HG03196 (cell line): ENCODE data around the gene SFRP5.

Experiments
- ATAC-seq: cut with Tn5 transposase; IDR thresholded peaks from one replicate; pipeline ENCODE4 v1.9.1; 2021; ENCODE audit not compliant: unreplicated experiment

SFRP5 gene

DNA sequence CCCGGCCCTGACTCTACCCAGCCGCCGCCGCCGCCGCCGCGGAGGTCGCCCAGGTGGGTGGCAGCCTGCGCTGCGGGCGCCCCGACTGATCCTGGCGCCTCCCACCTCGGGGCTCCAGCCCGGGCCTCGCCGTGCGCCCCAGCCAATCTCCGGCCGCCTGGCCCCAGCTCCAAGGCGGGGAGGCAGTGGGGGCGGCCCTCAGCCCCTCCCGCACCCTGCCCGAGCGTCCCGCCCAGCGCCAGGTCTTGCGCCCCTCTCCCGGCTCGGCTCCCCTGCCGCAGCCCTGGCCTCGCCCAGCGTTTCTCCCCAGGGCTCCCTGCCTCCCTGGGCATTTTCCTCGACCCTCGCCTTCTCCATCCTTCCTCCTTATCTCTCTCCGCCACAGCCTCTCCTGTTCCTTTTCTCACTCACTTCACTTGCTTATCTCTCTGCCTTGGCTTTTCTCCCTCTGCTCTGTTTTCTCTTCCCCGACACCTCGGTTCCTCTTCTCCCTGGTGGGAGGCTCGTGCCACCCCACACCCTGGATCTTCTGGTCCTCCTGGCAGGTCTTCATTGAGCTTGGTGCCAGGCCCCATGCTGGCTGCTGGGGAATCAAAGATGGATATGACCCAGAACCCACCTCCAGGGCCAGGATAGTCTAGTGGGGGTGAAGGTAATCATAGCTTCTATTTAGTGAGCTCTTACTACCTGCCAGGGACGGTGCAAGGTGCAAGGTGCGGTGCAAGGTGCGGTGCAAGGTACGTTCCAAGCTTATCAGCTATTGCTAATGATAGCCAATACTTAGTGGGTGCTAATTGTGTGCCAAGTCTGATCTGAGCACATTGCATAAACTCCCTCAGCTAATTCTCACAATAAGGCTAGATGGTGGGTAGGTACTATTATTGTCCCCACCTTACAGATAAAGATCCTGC is at the start of gene SFRP5:
Gene SFRP5 (minus strand): TSS at position 87 of the 911 bp plus-strand sequence. CDS start 166 bp downstream, outside the sequence.
- no peak for ATAC-seq

DNA sequence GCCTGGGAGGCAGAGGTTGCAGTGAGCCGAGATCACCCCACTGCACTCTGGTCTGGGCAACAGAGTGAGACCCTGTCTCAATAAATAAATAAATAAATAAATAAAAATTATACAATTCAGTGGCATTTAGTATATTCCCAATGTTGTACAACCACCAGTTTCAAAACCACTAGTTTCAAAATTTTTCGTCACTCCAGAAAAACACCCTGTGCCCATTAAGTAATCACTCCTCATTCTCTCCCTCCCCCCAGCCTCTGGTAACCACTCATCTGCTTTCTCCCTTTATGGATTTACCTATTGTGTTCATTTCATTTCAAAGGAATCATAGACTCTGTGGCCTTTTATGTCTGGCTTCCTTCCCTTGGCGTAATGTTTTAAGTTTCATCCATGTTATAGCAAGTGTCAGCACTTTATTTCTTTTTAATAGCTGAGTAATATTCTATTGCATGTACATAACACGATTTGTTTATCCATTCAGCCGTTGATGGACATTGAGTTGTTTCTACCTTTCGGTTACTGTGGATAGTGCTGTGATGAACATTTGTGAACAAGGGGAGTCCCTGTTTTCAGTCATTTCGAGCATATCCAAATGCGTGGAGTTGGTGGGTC is 48.4 kb upstream of the SFRP5 start:
- no peak for ATAC-seq

DNA sequence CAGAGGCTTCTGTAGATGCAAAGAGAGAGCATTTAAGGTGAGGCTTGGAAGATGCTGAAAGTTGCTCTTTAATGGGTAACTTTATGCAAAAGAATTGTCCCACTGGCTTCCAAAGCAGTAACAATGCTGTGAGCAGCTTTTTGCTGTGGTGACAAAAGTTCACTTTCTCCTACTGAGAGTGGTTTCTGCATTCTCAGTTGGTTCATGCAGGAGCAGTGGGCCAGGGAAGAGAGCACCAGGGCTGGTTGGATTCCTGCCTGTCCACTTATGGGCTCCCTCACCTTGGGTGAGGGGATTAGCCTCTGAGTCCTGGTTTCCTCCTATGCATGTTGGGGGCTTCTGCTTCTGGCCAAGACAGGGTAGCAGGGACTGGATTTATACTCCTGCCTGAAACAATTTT is 46.8 kb upstream of the SFRP5 start:
- no peak for ATAC-seq

DNA sequence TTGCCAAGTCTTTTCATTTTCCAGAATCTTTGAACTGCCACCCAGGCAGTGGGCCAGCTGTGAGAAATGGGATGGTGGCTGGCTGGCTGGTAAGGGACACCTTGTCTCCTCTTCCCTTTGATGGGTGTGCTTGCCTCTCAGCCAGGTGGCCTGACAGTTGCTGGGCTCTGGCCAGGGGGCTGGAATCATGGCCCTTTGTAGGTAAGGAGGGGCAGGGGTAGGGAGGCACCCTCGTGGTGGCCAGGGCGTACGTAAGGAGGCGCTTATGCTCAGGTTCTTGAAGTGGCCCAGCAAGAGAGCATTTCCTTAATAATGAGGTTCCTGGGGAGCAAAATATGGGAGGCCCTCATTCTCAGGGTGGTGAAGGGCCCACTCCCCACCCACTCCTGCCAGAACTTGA is 44.8 kb upstream of the SFRP5 start:
- ATAC-seq: no peak

DNA sequence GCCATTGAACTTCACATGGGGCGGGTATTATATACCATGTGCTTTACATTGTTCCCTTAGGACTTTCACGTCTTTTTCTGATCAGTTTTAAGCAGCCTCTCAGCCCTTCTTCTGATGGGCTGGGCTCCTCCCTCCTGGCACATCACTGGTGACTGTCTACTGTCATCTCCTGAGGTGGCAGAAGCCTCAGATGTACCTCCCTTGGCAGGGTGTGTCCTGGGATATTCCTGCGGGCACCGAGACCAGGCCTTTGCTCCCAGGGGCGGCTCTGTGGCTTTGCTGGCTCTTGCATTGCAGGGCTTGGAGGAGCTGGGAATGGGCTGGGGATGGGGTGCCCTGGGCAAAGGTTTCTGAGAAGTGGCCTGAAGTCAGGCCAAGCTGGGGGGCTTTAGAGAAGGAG is 43.2 kb upstream of the SFRP5 start:
- no peak for ATAC-seq

DNA sequence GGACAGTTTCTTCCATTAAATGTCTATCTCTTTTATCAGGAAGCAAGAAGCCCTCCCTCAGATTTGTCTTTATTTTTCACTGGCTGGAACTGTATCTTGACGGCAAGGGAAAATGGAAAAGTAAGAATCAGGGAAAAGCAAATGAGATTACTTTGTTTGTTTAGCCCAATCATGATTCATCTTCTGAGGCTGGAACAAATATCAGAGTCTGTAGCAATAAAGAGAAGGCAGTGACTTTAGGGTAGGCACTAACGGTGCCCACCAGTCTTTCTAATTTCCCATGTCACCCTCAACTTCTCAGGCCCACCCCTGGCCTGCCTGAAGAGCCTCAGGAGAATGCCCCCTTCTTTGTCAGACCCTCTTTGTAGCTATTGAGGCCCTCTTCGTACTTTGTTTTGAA is 41.5 kb upstream of the SFRP5 start:
- ATAC-seq: no peak

- no peak for ATAC-seq
These were observed 40.9 kb upstream of the SFRP5 start for GRCh38 chr10:97812696-97813095.

DNA sequence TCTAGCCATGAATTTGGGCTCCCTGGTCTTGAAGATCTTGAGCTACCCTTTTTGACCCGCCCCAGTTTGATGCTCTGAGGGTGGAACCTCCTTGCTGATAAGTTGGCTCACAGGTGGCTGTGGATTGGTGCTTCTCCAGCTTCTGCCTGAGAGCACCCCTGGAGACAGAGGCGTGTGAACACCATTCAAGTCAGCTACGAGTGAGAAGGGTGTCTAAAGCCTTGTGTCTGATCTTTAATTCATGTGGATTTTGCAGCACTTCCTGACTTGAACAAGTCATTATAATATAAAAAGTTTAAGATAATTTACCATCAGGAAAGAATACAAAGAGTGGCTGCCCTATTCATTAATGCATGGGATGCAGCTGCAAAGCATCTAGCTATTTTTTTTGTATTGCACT is 40.2 kb upstream of the SFRP5 start:
- ATAC-seq: no peak

- no peak for ATAC-seq
These were observed 38.6 kb upstream of the SFRP5 start for GRCh38 chr10:97810446-97810845.

DNA sequence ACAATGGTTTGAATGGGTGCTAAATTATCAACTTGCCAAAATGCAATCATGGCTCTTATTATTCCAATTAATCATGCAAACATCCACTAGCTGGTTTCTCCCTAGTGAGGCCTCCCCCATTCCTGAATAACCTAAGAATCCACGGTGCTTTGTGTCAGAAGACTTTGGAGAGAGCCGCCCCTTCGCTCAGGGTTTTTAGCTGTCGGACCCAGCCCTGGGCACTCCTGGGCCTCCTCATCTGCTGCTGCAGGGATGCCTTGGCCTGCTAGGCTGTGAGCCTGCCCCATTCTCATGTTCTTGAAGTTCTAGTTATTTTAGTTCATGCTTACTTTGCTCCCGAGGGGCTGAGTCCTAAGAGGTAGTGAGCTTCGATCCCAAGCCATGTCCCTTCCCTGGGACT is 34.1 kb upstream of the SFRP5 start:
- no peak for ATAC-seq

DNA sequence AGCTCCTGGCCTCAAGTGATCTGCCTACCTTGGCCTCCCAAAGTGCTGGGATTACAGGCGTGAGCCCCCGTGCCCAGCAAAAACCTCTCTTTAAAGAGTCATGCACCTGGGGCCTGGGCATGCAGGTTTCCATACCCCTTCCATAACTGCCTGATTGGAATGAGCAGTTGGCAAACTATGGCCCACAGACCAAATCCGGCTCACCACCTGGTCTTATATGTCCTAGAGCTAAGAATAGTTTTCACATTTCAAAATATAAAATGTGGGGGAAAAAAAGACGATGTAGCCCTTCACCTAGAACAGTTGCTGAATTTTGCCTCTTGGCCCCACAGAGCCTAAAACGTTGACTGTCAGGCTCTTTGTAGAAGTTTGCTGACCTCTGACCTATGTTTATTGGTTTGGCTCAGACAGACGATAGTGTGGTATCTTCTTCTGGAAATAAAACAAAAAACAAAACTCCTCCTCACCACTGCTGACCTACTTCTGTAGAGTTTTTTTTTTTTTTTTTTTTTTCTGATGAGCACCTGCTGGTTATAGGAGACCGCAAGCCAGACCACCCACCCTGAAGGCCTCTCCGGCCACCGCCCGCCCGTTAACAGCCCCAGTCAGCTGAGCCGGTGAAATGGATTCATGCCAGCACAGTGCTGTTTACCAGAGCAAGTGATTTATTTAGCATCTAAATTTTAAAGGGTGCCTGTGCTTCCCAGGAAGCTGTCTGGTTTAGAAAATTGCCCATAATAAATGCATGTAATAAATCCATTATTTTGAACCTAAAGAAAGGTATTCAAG is 33.5 kb upstream of the SFRP5 start:
- no peak for ATAC-seq

GRCh38 chr10:97801422-97801821 is 29.6 kb upstream of the SFRP5 start:
- no peak for ATAC-seq

GRCh38 chr10:97800474-97800873 is 28.7 kb upstream of the SFRP5 start:
- ATAC-seq: no peak

DNA sequence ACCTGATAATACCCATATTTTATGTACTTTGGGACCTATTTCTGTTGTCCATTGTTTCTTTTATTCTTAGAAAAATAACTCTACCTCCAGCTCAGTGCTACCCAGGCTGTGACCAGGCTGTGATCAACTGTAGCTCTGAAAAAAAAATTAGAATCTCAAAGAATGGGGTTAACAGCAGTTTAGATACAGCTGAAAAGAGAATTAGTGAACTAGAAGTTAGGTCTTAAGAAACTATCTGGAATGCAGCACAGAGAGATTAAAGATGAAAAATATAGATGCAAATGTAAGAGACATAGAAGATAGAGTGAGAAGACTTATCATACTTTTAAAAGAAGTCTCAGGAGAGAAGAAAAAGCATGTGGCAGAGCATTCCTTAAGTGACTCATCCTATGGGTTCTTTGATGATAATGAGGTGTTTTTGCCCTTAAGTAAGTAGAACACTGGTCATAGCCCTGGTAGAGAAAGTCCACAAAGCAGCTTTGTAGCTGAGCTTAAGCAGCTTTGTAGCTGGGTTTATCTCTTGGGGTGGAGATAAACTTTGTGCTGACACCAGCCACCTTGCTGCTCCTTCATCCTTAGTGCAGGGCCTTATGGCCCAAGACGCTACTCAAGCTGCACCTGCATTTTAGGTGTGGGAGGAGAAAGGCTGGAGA is 27.3 kb upstream of the SFRP5 start:
- ATAC-seq: no peak

GRCh38 chr10:97796651-97797050 is 24.9 kb upstream of the SFRP5 start:
- no peak for ATAC-seq

DNA sequence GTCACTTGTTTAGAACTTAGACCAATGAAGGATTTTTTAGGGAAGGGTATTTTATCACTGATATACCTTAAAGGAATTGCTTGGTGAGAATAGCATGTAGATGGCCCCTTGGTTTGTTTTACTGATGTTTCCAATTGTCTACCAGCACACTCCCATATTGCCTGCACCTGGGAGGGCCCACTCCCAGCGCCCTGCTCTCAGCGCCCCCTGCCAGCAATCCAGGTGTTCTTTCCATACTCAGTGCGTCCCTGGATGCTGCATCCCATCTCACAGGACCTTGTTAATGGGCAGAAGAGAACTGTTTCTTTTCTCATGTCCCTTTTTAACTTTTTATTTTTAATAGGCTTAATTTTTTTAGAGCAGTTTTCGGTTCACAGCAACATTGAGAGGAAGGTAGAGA is 24.1 kb upstream of the SFRP5 start:
- ATAC-seq: no peak

DNA sequence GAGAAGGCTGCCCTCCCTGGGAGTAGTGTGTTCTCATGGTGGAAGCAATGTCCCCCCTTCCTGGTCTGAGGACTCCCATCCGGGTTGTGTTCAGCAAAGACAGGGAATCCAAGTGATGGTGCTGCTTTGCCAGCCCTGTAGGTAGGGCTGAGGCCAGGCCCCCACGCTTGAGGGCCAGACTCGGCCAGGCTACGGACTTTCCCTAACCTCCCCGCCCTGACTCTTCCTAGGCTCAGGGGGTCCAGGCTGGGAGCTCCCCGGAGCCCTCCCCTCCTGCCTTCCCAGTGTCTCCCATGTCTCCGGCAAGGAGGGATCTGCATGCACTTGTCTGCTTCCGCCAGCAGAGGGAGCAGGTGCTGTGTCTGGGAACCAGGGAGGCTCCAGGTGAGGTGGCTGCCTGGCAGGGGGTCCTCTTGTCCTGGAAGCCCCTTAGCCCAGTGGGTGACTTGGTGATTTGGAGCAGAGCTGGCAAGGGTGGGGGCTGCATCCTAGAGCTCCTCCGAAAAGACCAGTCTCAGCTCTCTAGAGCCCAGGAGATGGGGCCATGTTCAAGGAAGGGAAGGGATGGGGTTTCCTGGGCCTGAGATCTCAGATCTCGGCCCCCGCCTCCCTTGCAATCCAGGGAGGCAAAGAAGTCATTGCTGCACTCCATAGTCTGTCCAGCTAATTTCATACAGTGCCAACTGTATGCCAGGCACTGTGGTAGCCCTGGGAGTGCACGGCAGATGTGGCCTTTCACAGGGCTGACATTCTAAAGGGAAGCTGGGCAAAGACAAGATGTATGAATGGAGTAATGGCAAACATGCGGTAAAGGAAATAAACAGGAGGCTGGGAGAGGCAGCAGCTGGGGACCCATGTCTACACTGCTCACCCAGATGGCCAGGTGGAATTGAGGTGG is 20.3 kb upstream of the SFRP5 start:
- no peak for ATAC-seq

GRCh38 chr10:97789770-97790397 is 18.1 kb upstream of the SFRP5 start:
- no peak for ATAC-seq

GRCh38 chr10:97788552-97789442 is 17.0 kb upstream of the SFRP5 start:
- no peak for ATAC-seq
